HUES6 (cell line): ENCODE measurements around the gene SLC44A1.

Experiments used
- H3K27ac ChIP-seq: 2 replicates; pipeline ENCODE4 v1.7.0; 2013; ENCODE audit warnings: low read depth, mild to moderate bottlenecking, low read length, inconsistent platforms
- H3K27me3 ChIP-seq: 2 replicates; pipeline ENCODE4 v1.6.1; 2013; ENCODE audit warnings: low read length; ENCODE audit not compliant: control insufficient read depth, insufficient read depth
- H3K36me3 ChIP-seq: 2 replicates; pipeline ENCODE4 v1.6.1; 2013; ENCODE audit warnings: low read length; ENCODE audit not compliant: control insufficient read depth, insufficient read depth
- H3K4me1 ChIP-seq: 2 replicates; pipeline ENCODE4 v1.6.1; 2013; ENCODE audit warnings: low read length; ENCODE audit not compliant: control insufficient read depth, insufficient read depth
- H3K4me3 ChIP-seq: 2 replicates; pipeline ENCODE4 v1.5.1; 2013; ENCODE audit warnings: low read depth, low read length
- H3K9ac ChIP-seq: one replicate; pipeline ENCODE4 v1.6.1; 2013; ENCODE audit warnings: mild to moderate bottlenecking, low read length
- H3K9me3 ChIP-seq: 2 replicates; pipeline ENCODE4 v1.6.1; 2013; ENCODE audit warnings: low read depth, low read length; ENCODE audit not compliant: control insufficient read depth, insufficient read depth

SLC44A1 gene

GRCh38 chr9:105431424-105432246, 187.2 kb downstream of the SLC44A1 start:
- Histone ChIP-seq H3K36me3 (no peaks in the 10 kb centered on the region), H3K9me3 (no peaks in the 10 kb centered on the region), H3K4me1 (no peaks in the 10 kb centered on the region; the same call in 1 of the 2 replicates), H3K9ac (no peak overlapping the region), H3K27ac (no peak overlapping the region), H3K27me3 (no peaks in the 10 kb centered on the region), H3K4me3 (no peak overlapping the region)

GRCh38 chr9:105432247-105432842, 187.9 kb downstream of the SLC44A1 start:
- H3K9ac ChIP-seq, result no peak overlapping the region
- no peaks in the 10 kb centered on the region for H3K27me3 ChIP-seq
- H3K9me3 ChIP-seq, result no peaks in the 10 kb centered on the region
- no peaks in the 10 kb centered on the region; the same call in 1 of the 2 replicates for H3K4me1 ChIP-seq
- H3K4me3 ChIP-seq, result no peak overlapping the region
- H3K36me3 ChIP-seq, result no peaks in the 10 kb centered on the region
- no peak overlapping the region for H3K27ac ChIP-seq

- H3K4me3 ChIP-seq, result no peak overlapping the region
- no peaks in the 10 kb centered on the region for H3K27me3 ChIP-seq
- no peaks in the 10 kb centered on the region; the same call in 1 of the 2 replicates for H3K9me3 ChIP-seq
- no peak overlapping the region for H3K9ac ChIP-seq
- H3K27ac ChIP-seq, result no peak overlapping the region
- no peaks in the 10 kb centered on the region; the same call in 1 of the 2 replicates for H3K4me1 ChIP-seq
- H3K36me3 ChIP-seq, result no peaks in the 10 kb centered on the region
Observed at GRCh38 chr9:105435453-105435852, 191.0 kb downstream of the SLC44A1 start.

DNA sequence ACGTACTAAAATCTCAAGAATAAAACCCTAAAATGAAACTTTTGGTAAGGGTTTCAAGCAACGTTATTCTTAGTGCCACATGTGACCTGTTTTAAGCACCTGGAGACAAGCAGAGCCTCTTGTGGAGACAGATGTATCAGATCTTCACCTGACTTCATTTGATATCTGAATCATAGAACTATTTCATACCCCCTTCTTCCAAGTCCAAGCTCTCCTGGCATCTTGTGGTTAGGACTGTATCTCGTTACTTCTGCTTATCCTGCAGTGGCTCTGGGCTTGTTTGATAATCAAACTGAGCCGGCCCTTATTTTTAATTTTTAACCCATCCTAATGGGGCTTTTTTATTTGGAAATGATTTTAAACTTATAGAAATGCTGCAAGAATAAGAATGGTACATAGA, 192.3 kb downstream of the SLC44A1 start:
- no peaks in the 10 kb centered on the region; the same call in 1 of the 2 replicates for H3K4me1 ChIP-seq
- no peaks in the 10 kb centered on the region for H3K36me3 ChIP-seq
- H3K27me3 ChIP-seq, result no peaks in the 10 kb centered on the region
- no peak overlapping the region for H3K27ac ChIP-seq
- no peaks in the 10 kb centered on the region; the same call in 1 of the 2 replicates for H3K9me3 ChIP-seq
- no peak overlapping the region for H3K9ac ChIP-seq
- no peak overlapping the region for H3K4me3 ChIP-seq

- Histone ChIP-seq H3K27ac (no peak overlapping the region), H3K9me3 (no peaks in the 10 kb centered on the region; the same call in 1 of the 2 replicates), H3K36me3 (no peaks in the 10 kb centered on the region), H3K9ac (no peak overlapping the region), H3K4me1 (no peaks in the 10 kb centered on the region; the same call in 1 of the 2 replicates), H3K27me3 (no peaks in the 10 kb centered on the region), H3K4me3 (no peak overlapping the region)
Observed at GRCh38 chr9:105437704-105438103, 193.3 kb downstream of the SLC44A1 start.

GRCh38 chr9:105438141-105438806, 193.8 kb downstream of the SLC44A1 start:
- Histone ChIP-seq H3K9me3 (no peaks in the 10 kb centered on the region; the same call in 1 of the 2 replicates), H3K27me3 (no peaks in the 10 kb centered on the region), H3K27ac (no peak overlapping the region), H3K9ac (no peak overlapping the region), H3K4me3 (no peak overlapping the region), H3K36me3 (no peaks in the 10 kb centered on the region), H3K4me1 (no peaks in the 10 kb centered on the region; the same call in 1 of the 2 replicates)

GRCh38 chr9:105439428-105439827, 195.0 kb downstream of the SLC44A1 start:
- Histone ChIP-seq H3K36me3 (no peaks in the 10 kb centered on the region), H3K27ac (no peak overlapping the region), H3K9ac (no peak overlapping the region), H3K27me3 (no peaks in the 10 kb centered on the region), H3K9me3 (no peaks in the 10 kb centered on the region; the same call in 1 of the 2 replicates), H3K4me3 (no peak overlapping the region), H3K4me1 (no peaks in the 10 kb centered on the region; the same call in 1 of the 2 replicates)

DNA sequence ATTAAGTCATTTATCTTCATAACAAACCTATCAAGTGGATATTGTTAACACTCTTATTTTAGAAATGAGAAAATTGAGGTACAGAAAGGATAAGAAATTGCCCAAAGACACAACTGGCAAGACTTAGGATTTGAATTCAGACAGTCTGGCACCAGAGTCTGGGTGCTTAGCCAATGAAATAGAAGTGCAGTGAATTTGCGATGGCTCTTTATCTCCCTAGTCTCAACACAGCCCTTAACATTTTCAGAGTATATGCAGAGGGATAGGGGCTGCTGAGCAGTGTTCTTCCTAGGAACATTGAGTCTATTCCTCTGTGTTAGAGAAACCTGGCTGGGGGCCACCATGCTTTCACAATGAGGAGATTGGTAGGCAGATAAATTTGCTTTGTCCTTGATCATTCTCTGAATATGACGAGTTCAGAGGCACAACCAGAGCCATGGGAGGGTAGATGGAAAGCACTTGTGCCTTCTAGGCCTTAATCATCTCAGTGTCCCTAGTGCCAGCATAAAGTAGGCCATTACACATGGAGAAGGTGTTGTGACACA, 197.2 kb downstream of the SLC44A1 start:
- H3K27me3 ChIP-seq, result no peaks in the 10 kb centered on the region

DNA sequence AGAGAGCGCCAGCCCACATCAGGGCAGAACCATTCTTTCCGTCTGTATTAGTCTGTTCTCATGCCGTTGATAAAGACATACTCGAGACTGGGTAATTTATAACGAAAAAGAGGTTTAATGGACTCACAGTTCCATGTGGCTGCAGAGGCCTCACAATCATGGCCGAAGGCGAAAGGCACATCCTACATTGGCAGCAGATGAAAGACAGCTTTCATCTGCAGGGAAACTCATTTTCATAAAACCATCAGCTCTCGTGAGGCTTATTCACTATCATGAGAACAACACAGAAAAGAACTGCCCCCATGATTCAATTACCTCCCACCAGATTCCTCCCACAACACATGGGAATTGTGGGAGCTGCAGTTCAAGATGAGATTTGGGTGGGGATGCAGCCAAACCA, 198.7 kb downstream of the SLC44A1 start:
- no peaks in the 10 kb centered on the region for H3K36me3 ChIP-seq
- no peak overlapping the region for H3K4me3 ChIP-seq
- no peaks in the 10 kb centered on the region; the same call in 1 of the 2 replicates for H3K9me3 ChIP-seq
- H3K4me1 ChIP-seq, result no peaks in the 10 kb centered on the region
- H3K27ac ChIP-seq, result no peak overlapping the region
- no peaks in the 10 kb centered on the region for H3K27me3 ChIP-seq
- H3K9ac ChIP-seq, result no peak overlapping the region

More for the DNA sequence above, 197.2 kb downstream of the SLC44A1 start:
- Histone ChIP-seq H3K27ac (no peak overlapping the region), H3K9me3 (no peaks in the 10 kb centered on the region; the same call in 1 of the 2 replicates), H3K4me3 (no peak overlapping the region), H3K9ac (no peak overlapping the region), H3K36me3 (no peaks in the 10 kb centered on the region), H3K4me1 (no peaks in the 10 kb centered on the region)

- no peaks in the 10 kb centered on the region; the same call in 1 of the 2 replicates for H3K9me3 ChIP-seq
- H3K36me3 ChIP-seq, result no peaks in the 10 kb centered on the region
- no peaks in the 10 kb centered on the region for H3K27me3 ChIP-seq
- H3K9ac ChIP-seq, result no peak overlapping the region
- H3K4me1 ChIP-seq, result peaks cover 2% of the 10 kb centered on the region
- no peak overlapping the region for H3K4me3 ChIP-seq
- H3K27ac ChIP-seq, result no peak overlapping the region
Observed at GRCh38 chr9:105444130-105444529, 199.7 kb downstream of the SLC44A1 start.
